Esophagus muscularis mucosa (tissue), 4 donors: ENCODE results near the gene MED10. TPM values are rescaled to one million over a fixed set of nuclear protein-coding genes. Genes with fewer than 3 reads are reported as not detected.

Experiments used
- DNase-seq: peaks from one replicate; pipeline ENCODE4 v3.0.0-alpha.2; 2017; ENCODE audit errors: extremely low spot score
- H3K27ac ChIP-seq, 4 donors: fragments of 200-600 bp; sonication (generic); replicated peaks in 1 of 4; 1 replicate in 3 of 4; 2 replicates in 1 of 4; pipeline ENCODE4 v1.5.1; 2016 to 2019; ENCODE audit warnings: mild to moderate bottlenecking in 1 of 4
- H3K27me3 ChIP-seq, 4 donors: fragments of 200-600 bp; sonication (generic); one replicate each; pipeline versions ENCODE4 v1.5.1 to v1.6.0; 2016 to 2019
- H3K36me3 ChIP-seq, 4 donors: fragments of 200-600 bp; sonication (generic); one replicate each; pipeline ENCODE4 v1.5.1; 2016 to 2019
- H3K4me1 ChIP-seq, 4 donors: fragments of 200-600 bp; sonication (generic); one replicate each; pipeline ENCODE4 v1.5.1; 2016 to 2019
- H3K4me3 ChIP-seq, 4 donors: fragments of 200-600 bp; sonication (generic); 1 replicate in 2 of 4; 2 replicates in 2 of 4; pipeline ENCODE4 v1.5.1; 2016 to 2019; ENCODE audit warnings: mild to moderate bottlenecking in 4 of 4, moderate library complexity in 1 of 4
- H3K9me3 ChIP-seq, 4 donors: fragments of 200-600 bp; sonication (generic); 1 replicate in 3 of 4; 2 replicates in 1 of 4; pipeline ENCODE4 v1.5.1; 2016 to 2019
- CTCF ChIP-seq, 3 experiments: fragments of 200-600 bp in 2 of 3; fragments of 450-650 bp in 1 of 3; sonication (generic) in 2 of 3; IDR thresholded peaks; one replicate each; pipeline ENCODE4 v1.5.1; 2017 to 2019; ENCODE audit warnings: antibody characterized with exemption in 3 of 3, mild to moderate bottlenecking in 2 of 3, moderate library complexity in 1 of 3
- EP300 ChIP-seq: sonication (generic); formaldehyde crosslinking; IDR thresholded peaks from one replicate; pipeline ENCODE4 v1.6.1; 2017; ENCODE audit warnings: antibody characterized with exemption
- POLR2A ChIP-seq: fragments of 450-650 bp; IDR thresholded peaks from one replicate; pipeline ENCODE4 v1.6.1; 2017; ENCODE audit warnings: antibody characterized with exemption, moderate library complexity, mild to moderate bottlenecking, low read depth
- POLR2AphosphoS5 ChIP-seq, 2 donors: sonication (generic); formaldehyde crosslinking; IDR thresholded peaks; one replicate each; pipeline ENCODE4 v1.6.1; 2017; ENCODE audit warnings: antibody characterized with exemption in 2 of 2
- WGBS: methylation state at CpG from one replicate; pipeline ENCODE4 v1.1.5; 2018; 5-methylcytosine and 5-hydroxymethylcytosine counted together
- intact Hi-C: fragments of 100-400 bp; cut with DNase I; formaldehyde crosslinking; loops from one replicate; pipeline ENCODE4 v1.15.1; 2023
- total RNA-seq, 4 donors: library from RNA; depleted of rRNA; stranded (reverse); fragments of >200 nt; gene quantifications; one replicate each; pipeline versions ENCODE4 v1.1.0 to v1.2.1, GENCODE V29; 2016

The MED10 gene
- total RNA-seq, 4 donors from 2014 or later: 29.9 to 47.2 (median 35.2) TPM

GRCh38 chr5:6347673-6348072, 30.7 kb downstream of the MED10 start:
- Histone ChIP-seq H3K27me3 (no peaks in the 10 kb centered on the region), H3K27ac (no peak overlapping the region), H3K9me3 (no peaks in the 10 kb centered on the region), H3K4me3 (no peak overlapping the region), H3K4me1 (no peaks in the 10 kb centered on the region), H3K36me3 (peaks cover 0 to 6% (median 0%) of the 10 kb centered on the region in 4 donors)
- TF ChIP-seq POLR2AphosphoS5 (IDR thresholded peaks at IDR 0.05) (no peak), POLR2A (no peak), EP300 (no peak), CTCF (IDR thresholded peaks at IDR 0.05) (no peak)
- 93% methylated on average over 19 of the region's 19 CpGs for WGBS
- DNase-seq: no peak
- intact Hi-C loops: no loop called here

GRCh38 chr5:6347165-6347564, 31.2 kb downstream of the MED10 start:
- DNase-seq: no peak

GRCh38 chr5:6344593-6344989, 33.8 kb downstream of the MED10 start:
- Histone ChIP-seq H3K4me1 (no peaks in the 10 kb centered on the region), H3K27me3 (no peaks in the 10 kb centered on the region), H3K9me3 (no peaks in the 10 kb centered on the region), H3K4me3 (no peak overlapping the region), H3K27ac (no peak overlapping the region), H3K36me3 (no peaks in the 10 kb centered on the region)
- DNase-seq: no peak
- intact Hi-C loops: no loop called here
- no peak for TF ChIP-seq EP300
- TF ChIP-seq CTCF (IDR thresholded peaks at IDR 0.05): no peak
- no peak for TF ChIP-seq POLR2A
- no peak for TF ChIP-seq POLR2AphosphoS5 (IDR thresholded peaks at IDR 0.05)
- 83% methylated on average over 5 of the region's 5 CpGs for WGBS

More at GRCh38 chr5:6347165-6347564, 31.2 kb downstream of the MED10 start:
- no peaks in the 10 kb centered on the region for H3K27me3 ChIP-seq
- H3K4me1 ChIP-seq: no peaks in the 10 kb centered on the region
- peaks cover 0 to 6% (median 0%) of the 10 kb centered on the region in 4 donors for H3K36me3 ChIP-seq
- no peaks in the 10 kb centered on the region for H3K9me3 ChIP-seq
- 96% methylated on average over 4 of the region's 4 CpGs for WGBS
- TF ChIP-seq POLR2A (no peak), EP300 (no peak), CTCF (IDR thresholded peaks at IDR 0.05) (no peak), POLR2AphosphoS5 (IDR thresholded peaks at IDR 0.05) (no peak)
- H3K4me3 ChIP-seq: no peak overlapping the region
- H3K27ac ChIP-seq: no peak overlapping the region
- intact Hi-C loops: no loop called here

GRCh38 chr5:6343951-6344592, 34.3 kb downstream of the MED10 start:
- Histone ChIP-seq H3K9me3 (no peaks in the 10 kb centered on the region), H3K4me3 (no peak overlapping the region), H3K27ac (no peak overlapping the region), H3K4me1 (no peaks in the 10 kb centered on the region), H3K36me3 (peaks cover 0 to 2% (median 0%) of the 10 kb centered on the region in 4 donors), H3K27me3 (no peaks in the 10 kb centered on the region)
- intact Hi-C loops: no loop called here
- TF ChIP-seq CTCF (IDR thresholded peaks at IDR 0.05) (no peak), EP300 (no peak), POLR2AphosphoS5 (IDR thresholded peaks at IDR 0.05) (no peak), POLR2A (no peak)
- 84% methylated on average over 11 of the region's 11 CpGs for WGBS
- no peak for DNase-seq
